ENCODE data around the gene CST11.
A peak's percentile ranks its signal among the peaks of the same experiment; 100 is the strongest.

CST11 gene

DNA sequence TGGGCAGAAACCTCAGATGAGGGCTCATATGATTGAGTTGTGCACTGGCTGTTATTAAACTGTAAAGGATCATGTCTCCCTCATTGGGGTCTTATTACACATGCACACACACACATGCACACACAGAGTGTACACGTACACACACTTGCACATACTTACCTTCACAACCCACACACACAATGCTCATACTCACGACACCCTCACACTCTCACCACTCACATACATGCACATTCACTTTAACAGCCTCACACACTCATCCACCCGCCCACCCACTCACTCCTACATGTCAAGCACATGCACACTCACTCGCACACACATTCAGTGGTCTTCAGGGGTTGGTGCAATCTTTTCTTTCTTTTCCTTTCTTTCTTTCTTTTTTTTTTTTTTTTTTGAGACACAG is 7.8 kb downstream of the CST11 start:
- Histone ChIP-seq H3K27me3 (ENCODE audit: insufficient read depth, poor library complexity, severe bottlenecking) (no peaks in the 10 kb centered on the region), H3K27ac (replicated peaks) (no peak overlapping the region), H3K4me3 (replicated peaks; ENCODE audit: insufficient read depth, low read length) (no peak overlapping the region)
- DNase-seq (ENCODE audit: low read depth in 1 of 2, low spot score in 1 of 2), result no peak
- TF ChIP-seq, protein P1, sequence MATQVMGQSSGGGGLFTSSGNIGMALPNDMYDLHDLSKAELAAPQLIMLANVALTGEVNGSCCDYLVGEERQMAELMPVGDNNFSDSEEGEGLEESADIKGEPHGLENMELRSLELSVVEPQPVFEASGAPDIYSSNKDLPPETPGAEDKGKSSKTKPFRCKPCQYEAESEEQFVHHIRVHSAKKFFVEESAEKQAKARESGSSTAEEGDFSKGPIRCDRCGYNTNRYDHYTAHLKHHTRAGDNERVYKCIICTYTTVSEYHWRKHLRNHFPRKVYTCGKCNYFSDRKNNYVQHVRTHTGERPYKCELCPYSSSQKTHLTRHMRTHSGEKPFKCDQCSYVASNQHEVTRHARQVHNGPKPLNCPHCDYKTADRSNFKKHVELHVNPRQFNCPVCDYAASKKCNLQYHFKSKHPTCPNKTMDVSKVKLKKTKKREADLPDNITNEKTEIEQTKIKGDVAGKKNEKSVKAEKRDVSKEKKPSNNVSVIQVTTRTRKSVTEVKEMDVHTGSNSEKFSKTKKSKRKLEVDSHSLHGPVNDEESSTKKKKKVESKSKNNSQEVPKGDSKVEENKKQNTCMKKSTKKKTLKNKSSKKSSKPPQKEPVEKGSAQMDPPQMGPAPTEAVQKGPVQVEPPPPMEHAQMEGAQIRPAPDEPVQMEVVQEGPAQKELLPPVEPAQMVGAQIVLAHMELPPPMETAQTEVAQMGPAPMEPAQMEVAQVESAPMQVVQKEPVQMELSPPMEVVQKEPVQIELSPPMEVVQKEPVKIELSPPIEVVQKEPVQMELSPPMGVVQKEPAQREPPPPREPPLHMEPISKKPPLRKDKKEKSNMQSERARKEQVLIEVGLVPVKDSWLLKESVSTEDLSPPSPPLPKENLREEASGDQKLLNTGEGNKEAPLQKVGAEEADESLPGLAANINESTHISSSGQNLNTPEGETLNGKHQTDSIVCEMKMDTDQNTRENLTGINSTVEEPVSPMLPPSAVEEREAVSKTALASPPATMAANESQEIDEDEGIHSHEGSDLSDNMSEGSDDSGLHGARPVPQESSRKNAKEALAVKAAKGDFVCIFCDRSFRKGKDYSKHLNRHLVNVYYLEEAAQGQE (IDR thresholded peaks at IDR 0.05; ENCODE audit: insufficient replicate concordance, low read depth), result no peak
- no peak for TF ChIP-seq GABPA (IDR thresholded peaks at IDR 0.05; ENCODE audit: low read depth)
- no peak for TF ChIP-seq POLR2AphosphoS5 (IDR thresholded peaks at IDR 0.05; ENCODE audit: low read depth)
- no peak for TF ChIP-seq CTCF (IDR thresholded peaks at IDR 0.05; ENCODE audit: insufficient read depth, low read length)
- TF ChIP-seq SPI1 (IDR thresholded peaks at IDR 0.05; ENCODE audit: borderline replicate concordance, low read depth), result no peak

DNA sequence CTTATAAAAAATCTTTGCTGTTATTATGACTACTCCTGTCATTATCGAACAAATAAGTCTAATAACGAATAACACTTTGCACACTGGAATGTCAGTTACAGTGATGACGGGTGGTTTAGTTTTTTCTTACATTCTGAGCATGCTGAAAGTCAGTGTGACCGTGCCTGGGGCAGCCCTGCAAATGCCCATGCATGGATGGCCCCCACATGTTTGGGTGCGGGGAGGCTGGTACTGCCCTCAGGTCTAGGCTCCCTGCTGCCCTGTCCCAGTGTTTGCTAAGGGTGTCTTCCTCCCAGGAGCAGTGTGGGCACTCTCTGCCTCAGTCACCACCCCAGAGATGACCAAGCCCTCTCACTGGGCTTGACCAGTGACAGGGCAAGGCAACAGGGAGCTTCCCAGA is 10.2 kb downstream of the CST11 start:
- no peak for TF ChIP-seq SPI1 (IDR thresholded peaks at IDR 0.05; ENCODE audit: borderline replicate concordance, low read depth)
- TF ChIP-seq CTCF (IDR thresholded peaks at IDR 0.05; ENCODE audit: insufficient read depth, low read length), result no peak
- TF ChIP-seq GABPA (IDR thresholded peaks at IDR 0.05; ENCODE audit: low read depth), result no peak
- TF ChIP-seq POLR2AphosphoS5 (IDR thresholded peaks at IDR 0.05; ENCODE audit: low read depth), result no peak
- TF ChIP-seq, protein P1 (IDR thresholded peaks at IDR 0.05; ENCODE audit: insufficient replicate concordance, low read depth), result no peak
- no peaks in the 10 kb centered on the region for H3K27me3 ChIP-seq (ENCODE audit: insufficient read depth, poor library complexity, severe bottlenecking)
- DNase-seq (ENCODE audit: low read depth in 1 of 2, low spot score in 1 of 2), result no peak
- H3K4me3 ChIP-seq (replicated peaks; ENCODE audit: insufficient read depth, low read length), result no peak overlapping the region
- no peak overlapping the region for H3K27ac ChIP-seq (replicated peaks)

DNA sequence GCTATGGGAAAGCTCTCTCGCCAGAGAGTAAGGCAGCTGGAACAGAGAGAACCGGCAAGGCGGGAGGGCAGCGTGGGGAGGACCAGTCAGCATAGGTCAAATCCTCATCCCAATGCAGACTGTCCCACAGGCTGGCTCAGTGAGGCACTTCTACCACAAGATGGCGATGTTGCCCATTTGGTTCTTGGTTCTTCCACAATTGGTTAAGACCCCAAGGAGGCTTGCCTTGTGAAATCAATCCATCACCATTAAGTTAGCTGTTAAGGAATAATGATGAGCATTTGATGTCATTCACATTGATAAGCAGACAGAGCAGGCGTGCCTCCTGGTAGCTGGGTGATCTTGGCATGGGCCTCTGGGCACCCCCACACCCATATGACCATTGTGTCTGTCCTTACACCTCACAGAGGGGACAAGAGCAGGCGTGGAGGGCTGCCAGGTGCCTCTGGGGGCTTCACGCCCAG is 10.8 kb downstream of the CST11 start:
- DNase-seq (ENCODE audit: low read depth in 1 of 2, low spot score in 1 of 2), result peak in 1 of 2 experiments; percentile 57
- Histone ChIP-seq H3K27me3 (ENCODE audit: insufficient read depth, poor library complexity, severe bottlenecking) (no peaks in the 10 kb centered on the region), H3K4me3 (replicated peaks; ENCODE audit: insufficient read depth, low read length) (no peak overlapping the region), H3K27ac (replicated peaks) (no peak overlapping the region)
- TF ChIP-seq, protein P1 (IDR thresholded peaks at IDR 0.05; ENCODE audit: insufficient replicate concordance, low read depth), result no peak
- peak; percentile 92 for TF ChIP-seq CTCF (IDR thresholded peaks at IDR 0.05; ENCODE audit: insufficient read depth, low read length)
- TF ChIP-seq POLR2AphosphoS5 (IDR thresholded peaks at IDR 0.05; ENCODE audit: low read depth), result no peak

All from HL-60 (cell line).